Measurements from ENCODE around the gene RANBP17.

Gene RANBP17

DNA sequence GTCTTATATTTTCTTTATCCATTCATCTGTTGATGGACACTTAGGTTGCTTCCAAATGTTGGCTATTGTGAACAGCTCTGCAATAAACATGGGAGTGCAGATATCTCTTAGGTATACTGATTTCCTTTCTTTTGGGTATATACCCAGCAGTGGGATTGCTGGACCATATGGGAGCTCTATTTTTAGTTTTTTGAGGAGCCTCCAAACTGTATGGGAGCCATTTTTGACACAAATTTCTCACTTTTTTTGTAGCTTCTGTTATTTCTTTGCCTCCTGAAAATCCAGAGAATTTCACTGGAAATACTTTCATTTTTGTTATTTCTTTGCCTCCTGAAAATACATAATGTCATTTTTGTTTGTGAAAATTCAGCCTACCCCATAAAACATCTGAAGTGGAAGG, 15.0 kb upstream of the RANBP17 start:
- no peak for DNase-seq (ENCODE audit: low read depth)
- no peak for TF ChIP-seq CTCF (IDR thresholded peaks at IDR 0.05; ENCODE audit: low read depth, low read length, missing control alignments)
- in situ Hi-C loops (cut with HindIII; ENCODE audit: low sequenced_read_pairs): no loop called here
- no peak overlapping the region for H3K4me3 ChIP-seq (ENCODE audit: low read depth, low read length)

DNA sequence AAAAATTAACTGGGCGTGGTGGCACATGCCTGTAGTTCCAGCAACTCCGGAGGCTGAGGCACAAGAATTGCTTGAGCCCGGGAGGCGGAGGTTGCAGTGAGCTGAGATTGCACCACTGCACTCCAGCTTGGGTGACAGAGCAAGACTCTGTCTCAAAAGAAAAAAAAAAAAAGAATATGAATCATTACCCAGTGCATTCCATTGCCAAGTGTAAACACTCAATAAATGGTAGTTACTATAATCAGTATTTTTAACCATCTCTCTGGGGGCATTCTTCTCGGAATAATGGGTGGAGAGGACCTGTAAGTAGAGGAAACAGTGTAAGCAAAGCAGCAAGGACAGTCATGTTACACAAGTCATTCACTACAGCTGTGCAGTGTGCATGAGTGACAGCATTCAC, 13.8 kb upstream of the RANBP17 start:
- in situ Hi-C loops (cut with HindIII; ENCODE audit: low sequenced_read_pairs): no loop called here
- DNase-seq (ENCODE audit: low read depth): no peak
- TF ChIP-seq CTCF (IDR thresholded peaks at IDR 0.05; ENCODE audit: low read depth, low read length, missing control alignments): no peak
- no peak overlapping the region for H3K4me3 ChIP-seq (ENCODE audit: low read depth, low read length)

GRCh38 chr5:170849374-170849773, 12.4 kb upstream of the RANBP17 start:
- no peak for DNase-seq (ENCODE audit: low read depth)
- H3K4me3 ChIP-seq (ENCODE audit: low read depth, low read length): no peak overlapping the region
- in situ Hi-C loops (cut with HindIII; ENCODE audit: low sequenced_read_pairs): no loop called here

DNA sequence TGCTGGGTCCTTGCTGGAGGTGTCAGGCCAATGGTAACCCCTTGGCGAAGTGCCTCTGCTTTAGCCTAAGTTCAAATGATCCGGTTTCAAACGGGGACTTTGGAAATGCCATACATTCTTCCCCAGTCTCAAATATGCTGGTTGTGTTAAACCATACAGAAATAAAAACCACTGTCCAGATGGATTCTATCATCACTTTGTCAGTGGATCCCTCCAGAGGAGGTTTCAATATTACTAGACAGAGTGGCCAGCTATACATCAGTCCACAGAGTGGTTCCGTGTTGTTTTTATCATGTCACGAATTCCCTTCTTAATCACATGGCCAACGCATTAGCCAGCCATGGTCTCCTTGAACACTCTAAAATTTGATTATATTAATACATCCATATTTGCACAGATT, 7.3 kb upstream of the RANBP17 start:
- no peak for TF ChIP-seq CTCF (IDR thresholded peaks at IDR 0.05; ENCODE audit: low read depth, low read length, missing control alignments)
- DNase-seq (ENCODE audit: low read depth): no peak
- in situ Hi-C loops (cut with HindIII; ENCODE audit: low sequenced_read_pairs): no loop called here
- H3K4me3 ChIP-seq (ENCODE audit: low read depth, low read length): no peak overlapping the region

More at GRCh38 chr5:170849374-170849773, 12.4 kb upstream of the RANBP17 start:
- no peak for TF ChIP-seq CTCF (IDR thresholded peaks at IDR 0.05; ENCODE audit: low read depth, low read length, missing control alignments)

- in situ Hi-C loops (cut with HindIII; ENCODE audit: low sequenced_read_pairs): no loop called here
- TF ChIP-seq CTCF (IDR thresholded peaks at IDR 0.05; ENCODE audit: low read depth, low read length, missing control alignments): no peak
- H3K4me3 ChIP-seq (ENCODE audit: low read depth, low read length): no peak overlapping the region
- DNase-seq (ENCODE audit: low read depth): no peak
These were observed 4.8 kb upstream of the RANBP17 start for GRCh38 chr5:170857066-170857465.

GRCh38 chr5:170860415-170860814, 1.4 kb upstream of the RANBP17 start:
- no peak overlapping the region for H3K4me3 ChIP-seq (ENCODE audit: low read depth, low read length)

More at GRCh38 chr5:170860415-170860814, 1.4 kb upstream of the RANBP17 start:
- no peak for DNase-seq (ENCODE audit: low read depth)
- in situ Hi-C loops (cut with HindIII; ENCODE audit: low sequenced_read_pairs): no loop called here
- TF ChIP-seq CTCF (IDR thresholded peaks at IDR 0.05; ENCODE audit: low read depth, low read length, missing control alignments): no peak

Data from astrocyte of the cerebellum (primary cell).